Heart right ventricle (tissue), 16 donors: ENCODE results near the gene OSBPL3. TPM values are rescaled to one million over a fixed set of nuclear protein-coding genes. Genes with fewer than 3 reads are reported as not detected.

Experiments
- ATAC-seq, 8 donors: fragments of 200-7000 bp; cut with Tn5 transposase; one replicate each; pipeline ENCODE4 v1.9.1; 2020; ENCODE audit warnings: mild to moderate bottlenecking in 8 of 8, moderate library complexity in 8 of 8, moderate number of reproducible peaks in 1 of 8
- DNase-seq, 2 donors: peaks; one replicate each; pipeline ENCODE4 v3.0.0-alpha.2; 2020
- H3K27ac ChIP-seq, 10 donors: fragments of 200-600 bp; sonication (generic) in 2 of 10; one replicate each; pipeline versions ENCODE4 v1.5.0 to v1.8.0; 2020 to 2022; ENCODE audit warnings: mild to moderate bottlenecking in 3 of 10
- H3K27me3 ChIP-seq, 7 donors: fragments of 200-600 bp; one replicate each; pipeline ENCODE4 v1.8.0; 2021 to 2022; ENCODE audit warnings: mild to moderate bottlenecking in 2 of 7
- H3K36me3 ChIP-seq, 9 donors: fragments of 200-600 bp; sonication (generic) in 1 of 9; one replicate each; pipeline versions ENCODE4 v1.5.0 to v1.8.0; 2020 to 2022; ENCODE audit warnings: mild to moderate bottlenecking in 2 of 9
- H3K4me1 ChIP-seq, 9 donors: fragments of 200-600 bp; sonication (generic) in 1 of 9; one replicate each; pipeline versions ENCODE4 v1.5.0 to v1.8.0; 2020 to 2022; ENCODE audit warnings: mild to moderate bottlenecking in 4 of 9
- H3K4me3 ChIP-seq, 10 donors: fragments of 200-600 bp; sonication (generic) in 2 of 10; one replicate each; pipeline versions ENCODE4 v1.5.0 to v1.8.0; 2020 to 2022; ENCODE audit warnings: mild to moderate bottlenecking in 7 of 10, moderate library complexity in 2 of 10
- H3K9me3 ChIP-seq, 11 donors: fragments of 200-600 bp in 10 of 11; sonication (generic) in 2 of 11; one replicate each; pipeline versions ENCODE4 v1.5.0 to v1.8.0; 2013 to 2022; ENCODE audit warnings: mild to moderate bottlenecking in 2 of 11, control low read depth in 1 of 11, moderate library complexity in 1 of 11
- WGBS, 2 donors: extraction: QIAGEN DNeasy Blood & Tissue Kit; methylation state at CpG; one replicate each; pipeline ENCODE4 v1.1.7; 2013; ENCODE audit warnings: inconsistent platforms in 1 of 2; 5-methylcytosine and 5-hydroxymethylcytosine counted together
- intact Hi-C, 10 donors: fragments of 100-400 bp; cut with DNase I; formaldehyde crosslinking; loops; one replicate each; pipeline versions ENCODE4 v1.11.1 to v1.14.2; 2022
- polyA plus RNA-seq, 2 donors: library from polyadenylated mRNA; stranded (reverse); fragments of 200-250 nt; gene quantifications; one replicate each; pipeline ENCODE4 v1.2.3, GENCODE V29; 2013
- total RNA-seq, 10 donors: library from RNA; stranded (reverse); fragmentation: NEBNext Ultra II Directional in 3 of 10; extraction: Animal tissue kit (Norgen Biotek cat#: 25700) in 3 of 10; gene quantifications; one replicate each; pipeline versions ENCODE4 v1.2.1 to v1.2.4, GENCODE V29; 2021 to 2023
- TF ChIP-seq, protein P1 (sequence below), 9 donors: fragments of 200-600 bp; sonication (generic) in 2 of 9; IDR thresholded peaks; one replicate each; pipeline versions ENCODE4 v1.5.0 to v1.8.0; 2021 to 2022; ENCODE audit warnings: antibody characterized with exemption in 9 of 9, mild to moderate bottlenecking in 5 of 9, moderate library complexity in 1 of 9
- donor health status: Arrhythmogenic right ventricular cardiomyopathy.
- donor health status: ischemic (EF 13 %, LVEDD 7.1; RV severe dilation, severe dysfunction).
- donor health status: healthy with polysubstance abuse.
- donor health status: DM: no; HTN: yes; CAD: no.
- donor health status: DM: no; HTN: no; CAD: no.
- donor health status: ischemic (EF 25% LVEDD 6.9; RV normal size, moderate dysfunction).
- donor health status: ischemic (EF 25% LVEDD 5.7; RV mildly dilated, moderate dysfunction).
- donor health status: healthy.
- donor health status: DM: yes; HTN: yes; CAD: no.
- donor health status: Ischemic cardiomyopathy.
- donor health status: ischemic (EF 35%, LVEDD 5.7; RV mildly dilated, moderate dysfunction).
- donor health status: nonischemic (EF 11% LVEDD 7.7; RV severe dilation, severe dysfunction).
- donor health status: DM: yes; HTN: yes; CAD: no.
- donor health status: PGD.
- donor health status: ischemic (EF 29% LVEDD 5.4; RV normal size, mild dysfunction).
- donor health status: nonischemic (EF 23%, LVEDD 6.1; RV moderate dilation, normal function).

Gene OSBPL3
- total and polyA plus RNA-seq, 12 donors, result 1.2 to 10.6 (median 3.5) TPM

GRCh38 chr7:24843821-24844434 is 136.1 kb downstream of the OSBPL3 start:
- Histone ChIP-seq H3K4me3 (no peak overlapping the region), H3K4me1 (peaks cover 0 to 4% (median 0%) of the 10 kb centered on the region in 9 donors), H3K27me3 (no peaks in the 10 kb centered on the region), H3K9me3 (no peaks in the 10 kb centered on the region), H3K36me3 (peaks cover 0 to 22% (median 0%) of the 10 kb centered on the region in 9 donors), H3K27ac (peak overlapping the region in 1 of 10 donors; percentile 27)
- no peak for DNase-seq
- TF ChIP-seq, protein P1, sequence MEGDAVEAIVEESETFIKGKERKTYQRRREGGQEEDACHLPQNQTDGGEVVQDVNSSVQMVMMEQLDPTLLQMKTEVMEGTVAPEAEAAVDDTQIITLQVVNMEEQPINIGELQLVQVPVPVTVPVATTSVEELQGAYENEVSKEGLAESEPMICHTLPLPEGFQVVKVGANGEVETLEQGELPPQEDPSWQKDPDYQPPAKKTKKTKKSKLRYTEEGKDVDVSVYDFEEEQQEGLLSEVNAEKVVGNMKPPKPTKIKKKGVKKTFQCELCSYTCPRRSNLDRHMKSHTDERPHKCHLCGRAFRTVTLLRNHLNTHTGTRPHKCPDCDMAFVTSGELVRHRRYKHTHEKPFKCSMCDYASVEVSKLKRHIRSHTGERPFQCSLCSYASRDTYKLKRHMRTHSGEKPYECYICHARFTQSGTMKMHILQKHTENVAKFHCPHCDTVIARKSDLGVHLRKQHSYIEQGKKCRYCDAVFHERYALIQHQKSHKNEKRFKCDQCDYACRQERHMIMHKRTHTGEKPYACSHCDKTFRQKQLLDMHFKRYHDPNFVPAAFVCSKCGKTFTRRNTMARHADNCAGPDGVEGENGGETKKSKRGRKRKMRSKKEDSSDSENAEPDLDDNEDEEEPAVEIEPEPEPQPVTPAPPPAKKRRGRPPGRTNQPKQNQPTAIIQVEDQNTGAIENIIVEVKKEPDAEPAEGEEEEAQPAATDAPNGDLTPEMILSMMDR (IDR thresholded peaks at IDR 0.05), result no peak
- ATAC-seq, result no peak
- WGBS, 2 donors, result 93 to 94% methylated on average over 5 of the region's 5 CpGs
- intact Hi-C loops, result no loop called here

- H3K27me3 ChIP-seq, result no peaks in the 10 kb centered on the region
- ATAC-seq, result peak in 2 of 8 donors; percentile 55 to 59
Measured at GRCh38 chr7:24842449-24843241, 137.3 kb downstream of the OSBPL3 start.

DNA sequence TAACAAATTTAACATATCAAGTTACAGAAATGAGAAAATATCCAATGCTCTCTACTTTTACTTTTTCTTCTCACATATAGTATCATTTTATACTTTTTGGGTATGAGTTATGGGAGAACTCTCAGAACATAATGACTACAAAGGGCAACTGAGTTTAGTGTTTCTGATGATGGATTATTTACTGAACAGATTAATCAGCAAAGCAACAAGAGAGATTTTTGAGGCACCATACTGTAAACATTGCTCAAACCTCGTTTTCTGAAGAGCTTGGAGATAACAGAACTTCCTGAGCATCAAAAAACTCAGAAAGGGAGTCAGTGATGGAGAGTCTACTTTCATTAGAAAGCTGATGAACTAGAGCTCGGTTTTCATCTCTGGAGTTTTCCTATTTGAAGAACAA is 137.9 kb downstream of the OSBPL3 start:
- 56 to 58% methylated on average over 2 of the region's 2 CpGs for WGBS, 2 donors
- DNase-seq, result no peak
- Histone ChIP-seq H3K9me3 (no peaks in the 10 kb centered on the region), H3K27me3 (no peaks in the 10 kb centered on the region), H3K4me1 (peaks cover 0 to 4% (median 0%) of the 10 kb centered on the region in 9 donors), H3K36me3 (peaks cover 0 to 20% (median 0%) of the 10 kb centered on the region in 9 donors), H3K4me3 (no peak overlapping the region), H3K27ac (peak overlapping the region in 1 of 10 donors; percentile 27)
- TF ChIP-seq, protein P1 (IDR thresholded peaks at IDR 0.05), result no peak
- no peak for ATAC-seq
- intact Hi-C loops, result no loop called here

More at GRCh38 chr7:24842449-24843241, 137.3 kb downstream of the OSBPL3 start:
- DNase-seq, result no peak
- Histone ChIP-seq H3K4me3 (no peak overlapping the region), H3K4me1 (peaks cover 0 to 4% (median 0%) of the 10 kb centered on the region in 9 donors), H3K36me3 (peaks cover 0 to 26% (median 0%) of the 10 kb centered on the region in 9 donors), H3K9me3 (no peaks in the 10 kb centered on the region), H3K27ac (peak overlapping the region in 1 of 10 donors; percentile 27)
- TF ChIP-seq, protein P1 (IDR thresholded peaks at IDR 0.05), result no peak
- intact Hi-C loops, result no loop called here
- WGBS, 2 donors, result 75 to 83% methylated on average over 5 of the region's 5 CpGs

GRCh38 chr7:24840563-24840962 is 139.4 kb downstream of the OSBPL3 start:
- TF ChIP-seq, protein P1 (IDR thresholded peaks at IDR 0.05), result no peak
- no peak for DNase-seq
- Histone ChIP-seq H3K36me3 (peaks cover 0 to 19% (median 0%) of the 10 kb centered on the region in 9 donors), H3K9me3 (no peaks in the 10 kb centered on the region), H3K4me3 (no peak overlapping the region), H3K27ac (no peak overlapping the region), H3K4me1 (peaks cover 0 to 10% (median 0%) of the 10 kb centered on the region in 9 donors), H3K27me3 (no peaks in the 10 kb centered on the region)
- intact Hi-C loops, result no loop called here
- no peak for ATAC-seq
